Cardiac muscle cell (in vitro differentiated cells and primary cell): ENCODE measurements around the gene AJUBA. TPM values are rescaled to one million over a fixed set of nuclear protein-coding genes. Genes with fewer than 3 reads are reported as not detected.

Experiments
- DNase-seq, 2 donors: peaks; one replicate each; pipeline versions ENCODE4 v3.0.0 to v3.0.0-alpha.2; 2010 to 2017; ENCODE audit warnings: low read depth in 1 of 2, low spot score in 1 of 2
- H3K27ac ChIP-seq: fragments of 200-600 bp; sonication (generic); 2 replicates; pipeline ENCODE4 v1.5.1; 2016
- H3K27me3 ChIP-seq: fragments of 200-600 bp; sonication (generic); 2 replicates; pipeline ENCODE4 v1.6.0; 2016; ENCODE audit warnings: control low read depth
- H3K36me3 ChIP-seq: fragments of 200-600 bp; sonication (generic); 2 replicates; pipeline ENCODE4 v1.5.1; 2016; ENCODE audit warnings: control low read depth
- H3K4me1 ChIP-seq: fragments of 200-600 bp; sonication (generic); 2 replicates; pipeline ENCODE4 v1.8.1; 2017; ENCODE audit warnings: low read depth, mild to moderate bottlenecking, mixed run types
- H3K4me3 ChIP-seq: fragments of 200-600 bp; sonication (generic); 2 replicates; pipeline ENCODE4 v1.5.1; 2016; ENCODE audit warnings: mild to moderate bottlenecking
- H3K9me3 ChIP-seq: fragments of 200-600 bp; sonication (generic); 2 replicates; pipeline ENCODE4 v1.5.1; 2017; ENCODE audit warnings: low read depth, mild to moderate bottlenecking, control low read depth
- polyA plus RNA-seq: library from polyadenylated mRNA; unstranded; fragments of >200 nt; fragmentation: Nextera tagmentation; extraction: Ambion mirVana; gene quantifications from 2 replicates; pipeline ENCODE4 v1.2.1, GENCODE V29; 2016
- total RNA-seq: library from RNA; depleted of rRNA; stranded (reverse); fragments of >200 nt; gene quantifications from 2 replicates; pipeline ENCODE4 v1.2.3, GENCODE V29; 2016
- TF ChIP-seq, protein P1 (sequence below): IDR thresholded peaks from 2 replicates; pipeline ENCODE4 v1.5.1; 2012; ENCODE audit warnings: low read depth, mild to moderate bottlenecking, low read length

Gene AJUBA
- total and polyA plus RNA-seq, 2 experiments from 2014 or later, result 18.9 to 39.3 TPM

GRCh38 chr14:23002592-23002991, 20.2 kb upstream of the AJUBA start:
- no peaks in the 10 kb centered on the region for H3K27me3 ChIP-seq
- no peaks in the 10 kb centered on the region for H3K9me3 ChIP-seq
- DNase-seq, result no peak
- no peak overlapping the region for H3K27ac ChIP-seq
- H3K36me3 ChIP-seq, result no peaks in the 10 kb centered on the region
- H3K4me3 ChIP-seq, result no peak overlapping the region
- TF ChIP-seq, protein P1, sequence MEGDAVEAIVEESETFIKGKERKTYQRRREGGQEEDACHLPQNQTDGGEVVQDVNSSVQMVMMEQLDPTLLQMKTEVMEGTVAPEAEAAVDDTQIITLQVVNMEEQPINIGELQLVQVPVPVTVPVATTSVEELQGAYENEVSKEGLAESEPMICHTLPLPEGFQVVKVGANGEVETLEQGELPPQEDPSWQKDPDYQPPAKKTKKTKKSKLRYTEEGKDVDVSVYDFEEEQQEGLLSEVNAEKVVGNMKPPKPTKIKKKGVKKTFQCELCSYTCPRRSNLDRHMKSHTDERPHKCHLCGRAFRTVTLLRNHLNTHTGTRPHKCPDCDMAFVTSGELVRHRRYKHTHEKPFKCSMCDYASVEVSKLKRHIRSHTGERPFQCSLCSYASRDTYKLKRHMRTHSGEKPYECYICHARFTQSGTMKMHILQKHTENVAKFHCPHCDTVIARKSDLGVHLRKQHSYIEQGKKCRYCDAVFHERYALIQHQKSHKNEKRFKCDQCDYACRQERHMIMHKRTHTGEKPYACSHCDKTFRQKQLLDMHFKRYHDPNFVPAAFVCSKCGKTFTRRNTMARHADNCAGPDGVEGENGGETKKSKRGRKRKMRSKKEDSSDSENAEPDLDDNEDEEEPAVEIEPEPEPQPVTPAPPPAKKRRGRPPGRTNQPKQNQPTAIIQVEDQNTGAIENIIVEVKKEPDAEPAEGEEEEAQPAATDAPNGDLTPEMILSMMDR, result no peak
- H3K4me1 ChIP-seq, result peaks cover 17% of the 10 kb centered on the region

DNA sequence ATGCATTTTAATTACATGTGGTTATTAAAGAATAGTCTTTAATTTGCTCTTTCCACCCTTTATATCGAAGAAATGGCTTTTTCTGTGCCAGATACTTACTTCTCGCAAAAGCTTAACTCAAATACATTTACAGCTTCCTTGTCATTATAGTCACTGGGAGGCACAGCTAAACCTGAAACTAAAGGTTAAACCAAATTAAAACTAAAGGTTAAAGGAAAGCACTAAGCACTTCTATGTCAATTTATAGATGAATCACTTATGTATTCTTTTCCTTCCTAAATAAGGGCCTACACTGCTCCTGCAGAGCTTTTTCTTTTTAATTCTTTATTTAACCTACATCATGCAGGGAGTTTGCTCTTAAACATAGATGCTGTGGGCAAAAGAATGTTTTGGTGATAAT, 18.5 kb upstream of the AJUBA start:
- Histone ChIP-seq H3K36me3 (no peaks in the 10 kb centered on the region), H3K4me3 (no peak overlapping the region), H3K9me3 (no peaks in the 10 kb centered on the region), H3K27ac (no peak overlapping the region), H3K27me3 (no peaks in the 10 kb centered on the region), H3K4me1 (peaks cover 8% of the 10 kb centered on the region)
- TF ChIP-seq, protein P1, result no peak
- no peak for DNase-seq

- Histone ChIP-seq H3K9me3 (no peaks in the 10 kb centered on the region), H3K27ac (no peak overlapping the region), H3K4me3 (no peak overlapping the region), H3K36me3 (no peaks in the 10 kb centered on the region), H3K27me3 (no peaks in the 10 kb centered on the region), H3K4me1 (peaks cover 7% of the 10 kb centered on the region)
- peak in 1 of 2 donors; percentile 40 for DNase-seq
- TF ChIP-seq, protein P1, result no peak
Measured at GRCh38 chr14:22998329-22999012, 16.1 kb upstream of the AJUBA start.

DNA sequence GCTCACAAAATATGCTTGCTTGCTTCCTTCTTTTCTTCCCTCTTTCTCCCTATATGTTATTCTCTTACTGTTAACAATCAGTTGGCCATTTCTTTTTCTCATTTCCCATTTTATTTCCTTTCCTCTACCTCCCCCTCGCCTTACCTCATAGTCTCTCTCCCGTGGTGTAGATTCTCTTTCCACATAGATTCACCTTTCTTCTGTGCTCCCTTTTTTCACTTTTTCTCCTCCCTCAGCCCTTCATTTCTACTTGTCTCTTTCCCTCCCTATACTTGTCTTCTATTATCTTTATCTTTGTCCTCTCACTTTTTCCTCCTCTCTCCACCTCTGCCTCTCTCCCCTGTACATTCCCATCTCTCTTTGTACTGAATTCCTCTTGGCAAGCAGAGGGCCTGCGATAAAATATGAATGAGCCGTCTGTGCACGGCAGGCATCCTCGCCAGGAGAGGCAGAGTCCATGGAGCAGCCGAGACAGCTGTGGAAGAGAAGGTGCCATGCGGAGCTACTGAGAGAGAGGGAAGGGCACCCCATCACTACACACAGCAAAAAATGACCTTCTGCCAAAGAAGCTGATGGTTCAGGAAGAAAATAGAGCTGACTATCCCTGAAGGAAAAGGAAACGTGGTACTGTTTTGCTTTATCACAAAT, 15.4 kb upstream of the AJUBA start:
- Histone ChIP-seq H3K4me1 (peaks cover 9% of the 10 kb centered on the region), H3K9me3 (no peaks in the 10 kb centered on the region), H3K27me3 (no peaks in the 10 kb centered on the region), H3K4me3 (no peak overlapping the region), H3K36me3 (no peaks in the 10 kb centered on the region), H3K27ac (no peak overlapping the region)
- TF ChIP-seq, protein P1, result no peak
- DNase-seq, result no peak

GRCh38 chr14:22996768-22997654, 14.7 kb upstream of the AJUBA start:
- Histone ChIP-seq H3K4me3 (no peak overlapping the region), H3K27me3 (no peaks in the 10 kb centered on the region), H3K27ac (no peak overlapping the region), H3K9me3 (no peaks in the 10 kb centered on the region), H3K4me1 (peaks cover 9% of the 10 kb centered on the region), H3K36me3 (no peaks in the 10 kb centered on the region)
- TF ChIP-seq, protein P1, result no peak
- no peak for DNase-seq
